H9 (cell line): ENCODE data around the gene AP4B1. TPM values are rescaled to one million over a fixed set of nuclear protein-coding genes. Genes with fewer than 3 reads are reported as not detected.

Experiments used
- DNase-seq: peaks from one replicate; pipeline ENCODE4 v3.0.0-alpha.2; 2017
- H2AFZ ChIP-seq: one replicate; pipeline ENCODE4 v1.6.1; 2013; ENCODE audit warnings: mild to moderate bottlenecking, low read length, control low read depth, moderate library complexity
- H2AK5ac ChIP-seq: 2 replicates; pipeline ENCODE4 v1.6.1; 2013; ENCODE audit warnings: low read length, control low read depth, mixed read lengths; ENCODE audit not compliant: insufficient read length
- H2BK120ac ChIP-seq: one replicate; pipeline ENCODE4 v1.6.1; 2013; ENCODE audit warnings: low read depth, mild to moderate bottlenecking, low read length, control low read depth, inconsistent platforms; ENCODE audit not compliant: poor library complexity, severe bottlenecking
- H2BK12ac ChIP-seq: 2 replicates; pipeline ENCODE4 v1.6.1; 2013; ENCODE audit warnings: low read length, control low read depth, mixed read lengths, low read depth; ENCODE audit not compliant: insufficient read length
- H2BK15ac ChIP-seq: 2 replicates; pipeline ENCODE4 v1.6.1; 2013; ENCODE audit warnings: low read depth, low read length, control low read depth
- H2BK20ac ChIP-seq: one replicate; pipeline ENCODE4 v1.6.1; 2013; ENCODE audit warnings: low read depth, mild to moderate bottlenecking, low read length, control low read depth, inconsistent platforms; ENCODE audit not compliant: poor library complexity, severe bottlenecking
- H2BK5ac ChIP-seq: 2 replicates; pipeline ENCODE4 v1.6.1; 2013; ENCODE audit warnings: low read length, control low read depth, mixed read lengths; ENCODE audit not compliant: insufficient read length
- H3K14ac ChIP-seq: 2 replicates; pipeline ENCODE4 v1.6.1; 2013; ENCODE audit warnings: low read length, control low read depth; ENCODE audit not compliant: insufficient read depth
- H3K18ac ChIP-seq: 2 replicates; pipeline ENCODE4 v1.6.1; 2013; ENCODE audit warnings: low read depth, mild to moderate bottlenecking, mixed read lengths, low read length, control low read depth; ENCODE audit not compliant: insufficient read length
- H3K23ac ChIP-seq: 2 replicates; pipeline ENCODE4 v1.6.1; 2013; ENCODE audit warnings: low read length, control low read depth, mixed read lengths, low read depth; ENCODE audit not compliant: insufficient read length
- H3K23me2 ChIP-seq: 2 replicates; pipeline ENCODE4 v1.6.1; 2013; ENCODE audit warnings: low read depth, mild to moderate bottlenecking, mixed read lengths, low read length, control low read depth; ENCODE audit not compliant: insufficient read length, poor library complexity, severe bottlenecking
- H3K27ac ChIP-seq: 2 replicates; pipeline ENCODE4 v1.5.1; 2013; ENCODE audit warnings: low read length, control low read depth, mixed read lengths, low read depth; ENCODE audit not compliant: insufficient read length
- H3K27me3 ChIP-seq: 2 replicates; pipeline ENCODE4 v1.6.1; 2013; ENCODE audit warnings: low read length, control low read depth, inconsistent platforms; ENCODE audit not compliant: insufficient read depth
- H3K4ac ChIP-seq: 2 replicates; pipeline ENCODE4 v1.6.1; 2013; ENCODE audit warnings: low read depth, mild to moderate bottlenecking, control low read depth, inconsistent platforms, low read length, moderate library complexity
- H3K4me1 ChIP-seq: 2 replicates; pipeline ENCODE4 v1.6.1; 2013; ENCODE audit warnings: low read length, control low read depth, inconsistent platforms; ENCODE audit not compliant: insufficient read depth
- H3K4me2 ChIP-seq: 2 replicates; pipeline ENCODE4 v1.6.1; 2013; ENCODE audit warnings: low read length, control low read depth, mixed read lengths; ENCODE audit not compliant: insufficient read length, insufficient read depth
- H3K56ac ChIP-seq: 2 replicates; pipeline ENCODE4 v1.6.1; 2013; ENCODE audit warnings: low read depth, mild to moderate bottlenecking, mixed read lengths, low read length, control low read depth; ENCODE audit not compliant: insufficient read length
- H3K79me1 ChIP-seq: 2 replicates; pipeline ENCODE4 v1.6.1; 2013; ENCODE audit warnings: low read depth, mild to moderate bottlenecking, moderate library complexity, low read length, control low read depth, inconsistent platforms; ENCODE audit not compliant: insufficient read depth, poor library complexity, severe bottlenecking
- H3K79me2 ChIP-seq: 2 replicates; pipeline ENCODE4 v1.6.1; 2013; ENCODE audit warnings: low read length, control low read depth, inconsistent platforms; ENCODE audit not compliant: insufficient read depth
- H3K9ac ChIP-seq: 2 replicates; pipeline ENCODE4 v1.6.1; 2013; ENCODE audit warnings: low read length, control low read depth, mixed read lengths; ENCODE audit not compliant: insufficient read length; ENCODE audit errors: extremely low read depth
- H3K9me3 ChIP-seq: one replicate; pipeline ENCODE4 v1.6.1; 2013; ENCODE audit warnings: low read depth, low read length, inconsistent platforms; ENCODE audit not compliant: control insufficient read depth
- H3T11ph ChIP-seq: one replicate; pipeline ENCODE4 v1.6.1; 2013; ENCODE audit warnings: mild to moderate bottlenecking, low read length, control low read depth, inconsistent platforms
- H4K20me1 ChIP-seq: one replicate; pipeline ENCODE4 v1.6.1; 2013; ENCODE audit not compliant: control insufficient read depth, insufficient read length, insufficient read depth
- H4K5ac ChIP-seq: 2 replicates; pipeline ENCODE4 v1.6.1; 2013; ENCODE audit warnings: low read depth, mild to moderate bottlenecking, mixed read lengths, low read length, control low read depth; ENCODE audit not compliant: insufficient read length
- H4K8ac ChIP-seq: replicated peaks from 2 replicates; pipeline ENCODE4 v1.6.1; 2013; ENCODE audit warnings: low read length, control low read depth, mixed read lengths, low read depth; ENCODE audit not compliant: insufficient read length
- H4K91ac ChIP-seq: 2 replicates; pipeline ENCODE4 v1.6.1; 2013; ENCODE audit warnings: low read depth, mild to moderate bottlenecking, moderate library complexity, mixed read lengths, low read length, control low read depth; ENCODE audit not compliant: insufficient read length
- H3K27ac Mint-ChIP-seq, 3 experiments: 2 replicates in 2 of 3; 3 replicates in 1 of 3; pipeline ENCODE4 v1.8.0; 2020 to 2021; ENCODE audit warnings: mixed read lengths in 3 of 3, mild to moderate bottlenecking in 1 of 3, moderate library complexity in 1 of 3
- H3K27me3 Mint-ChIP-seq: 2 replicates; pipeline ENCODE4 v1.8.0; 2021; ENCODE audit warnings: low read depth, mild to moderate bottlenecking, moderate library complexity, mixed read lengths
- H3K36me3 Mint-ChIP-seq, 3 experiments: 2 replicates in 2 of 3; 3 replicates in 1 of 3; pipeline ENCODE4 v1.8.0; 2020 to 2021; ENCODE audit warnings: low read depth in 3 of 3, mixed read lengths in 3 of 3; ENCODE audit not compliant: insufficient read depth in 1 of 3
- H3K4me1 Mint-ChIP-seq, 2 experiments: 2 replicates each; pipeline ENCODE4 v1.8.0; 2020; ENCODE audit warnings: mixed read lengths in 2 of 2
- H3K4me3 Mint-ChIP-seq, 2 experiments: 2 replicates in 1 of 2; 3 replicates in 1 of 2; pipeline ENCODE4 v1.8.0; 2020 to 2021; ENCODE audit warnings: mild to moderate bottlenecking in 2 of 2, mixed read lengths in 2 of 2, moderate library complexity in 1 of 2
- H3K9me3 Mint-ChIP-seq, 2 experiments: 2 replicates in 1 of 2; 3 replicates in 1 of 2; pipeline ENCODE4 v1.8.0; 2020; ENCODE audit warnings: mild to moderate bottlenecking in 2 of 2, mixed read lengths in 2 of 2, moderate library complexity in 1 of 2
- CTCF ChIP-seq: fragments of 200-600 bp; sonication (generic); conservative IDR thresholded peaks from 3 replicates; pipeline ENCODE4 v1.8.0; 2021; ENCODE audit warnings: antibody characterized with exemption, mild to moderate bottlenecking
- WGBS: extraction: QIAGEN DNeasy Blood & Tissue Kit; methylation state at CpG from one replicate; pipeline ENCODE4 v1.1.7; 2013; ENCODE audit warnings: missing lambda C conversion rate, low lambda C conversion rate, mixed read lengths; ENCODE audit not compliant: insufficient read length; ENCODE audit errors: extremely low coverage; 5-methylcytosine and 5-hydroxymethylcytosine counted together
- total RNA-seq: library from RNA; stranded (reverse); gene quantifications from 2 replicates; pipeline ENCODE4 v1.2.1, GENCODE V29; 2021

AP4B1 gene
- total RNA-seq, 1 experiment from 2014 or later, result 19.3 TPM

GRCh38 chr1:113905435-113905861, 849 bp upstream of the AP4B1 start:
- Mint-ChIP-seq H3K4me3 (peak overlapping the region; percentile 94 to 96), H3K4me1 (peaks cover 11% of the 10 kb centered on the region in 2 experiments), H3K9me3 (no peaks in the 10 kb centered on the region), H3K27ac (peak overlapping the region; percentile 96 to 98 (median 97)), H3K27me3 (no peaks in the 10 kb centered on the region), H3K36me3 (peaks cover 0 to 27% (median 21%) of the 10 kb centered on the region in 3 experiments; a peak in 5 of 7 replicates)
- no peak overlapping the region for H3K18ac ChIP-seq
- no peaks in the 10 kb centered on the region for H4K20me1 ChIP-seq
- no peak overlapping the region for H2BK120ac ChIP-seq
- no peak overlapping the region for H2AFZ ChIP-seq
- H4K91ac ChIP-seq, result no peak overlapping the region
- H2BK5ac ChIP-seq, result no peak overlapping the region
- no peak overlapping the region for H2AK5ac ChIP-seq
- WGBS, result no CpG with 5 or more reads among the region's 17 CpGs
- H3K14ac ChIP-seq, result no peak overlapping the region
- no peak overlapping the region for H2BK12ac ChIP-seq
- no peak overlapping the region for H4K5ac ChIP-seq
- no peaks in the 10 kb centered on the region for H3K27me3 ChIP-seq
- no peaks in the 10 kb centered on the region for H3K79me2 ChIP-seq
- H3K4ac ChIP-seq, result no peak overlapping the region
- H3K56ac ChIP-seq, result no peak overlapping the region
- peak; percentile 79 for DNase-seq
- no peak overlapping the region for H3K23ac ChIP-seq
- H3K9ac ChIP-seq, result peak overlapping the region; percentile 56
- no peak overlapping the region for H3T11ph ChIP-seq
- no peak overlapping the region for H2BK20ac ChIP-seq
- no peak for TF ChIP-seq CTCF
- no peaks in the 10 kb centered on the region for H3K79me1 ChIP-seq
- no peak overlapping the region for H4K8ac ChIP-seq
- H3K23me2 ChIP-seq, result peaks cover 11% of the 10 kb centered on the region
- H3K9me3 ChIP-seq, result no peaks in the 10 kb centered on the region
- no peak overlapping the region for H3K27ac ChIP-seq
- peak overlapping the region; percentile 56 for H3K4me2 ChIP-seq
- no peaks in the 10 kb centered on the region for H3K4me1 ChIP-seq
- no peak overlapping the region for H2BK15ac ChIP-seq
